H9 (cell line): ENCODE data around the gene TMPRSS11B. TPM values are rescaled to one million over a fixed set of nuclear protein-coding genes. Genes with fewer than 3 reads are reported as not detected.

Source experiments
- DNase-seq: peaks from one replicate; pipeline ENCODE4 v3.0.0-alpha.2; 2017
- H2AFZ ChIP-seq: one replicate; pipeline ENCODE4 v1.6.1; 2013; ENCODE audit warnings: mild to moderate bottlenecking, low read length, control low read depth, moderate library complexity
- H2AK5ac ChIP-seq: 2 replicates; pipeline ENCODE4 v1.6.1; 2013; ENCODE audit warnings: low read length, control low read depth, mixed read lengths; ENCODE audit not compliant: insufficient read length
- H2BK120ac ChIP-seq: one replicate; pipeline ENCODE4 v1.6.1; 2013; ENCODE audit warnings: low read depth, mild to moderate bottlenecking, low read length, control low read depth, inconsistent platforms; ENCODE audit not compliant: poor library complexity, severe bottlenecking
- H2BK12ac ChIP-seq: 2 replicates; pipeline ENCODE4 v1.6.1; 2013; ENCODE audit warnings: low read length, control low read depth, mixed read lengths, low read depth; ENCODE audit not compliant: insufficient read length
- H2BK15ac ChIP-seq: 2 replicates; pipeline ENCODE4 v1.6.1; 2013; ENCODE audit warnings: low read depth, low read length, control low read depth
- H2BK20ac ChIP-seq: one replicate; pipeline ENCODE4 v1.6.1; 2013; ENCODE audit warnings: low read depth, mild to moderate bottlenecking, low read length, control low read depth, inconsistent platforms; ENCODE audit not compliant: poor library complexity, severe bottlenecking
- H2BK5ac ChIP-seq: 2 replicates; pipeline ENCODE4 v1.6.1; 2013; ENCODE audit warnings: low read length, control low read depth, mixed read lengths; ENCODE audit not compliant: insufficient read length
- H3K14ac ChIP-seq: 2 replicates; pipeline ENCODE4 v1.6.1; 2013; ENCODE audit warnings: low read length, control low read depth; ENCODE audit not compliant: insufficient read depth
- H3K18ac ChIP-seq: 2 replicates; pipeline ENCODE4 v1.6.1; 2013; ENCODE audit warnings: low read depth, mild to moderate bottlenecking, mixed read lengths, low read length, control low read depth; ENCODE audit not compliant: insufficient read length
- H3K23ac ChIP-seq: 2 replicates; pipeline ENCODE4 v1.6.1; 2013; ENCODE audit warnings: low read length, control low read depth, mixed read lengths, low read depth; ENCODE audit not compliant: insufficient read length
- H3K23me2 ChIP-seq: 2 replicates; pipeline ENCODE4 v1.6.1; 2013; ENCODE audit warnings: low read depth, mild to moderate bottlenecking, mixed read lengths, low read length, control low read depth; ENCODE audit not compliant: insufficient read length, poor library complexity, severe bottlenecking
- H3K27ac ChIP-seq: 2 replicates; pipeline ENCODE4 v1.5.1; 2013; ENCODE audit warnings: low read length, control low read depth, mixed read lengths, low read depth; ENCODE audit not compliant: insufficient read length
- H3K27me3 ChIP-seq: 2 replicates; pipeline ENCODE4 v1.6.1; 2013; ENCODE audit warnings: low read length, control low read depth, inconsistent platforms; ENCODE audit not compliant: insufficient read depth
- H3K4ac ChIP-seq: 2 replicates; pipeline ENCODE4 v1.6.1; 2013; ENCODE audit warnings: low read depth, mild to moderate bottlenecking, control low read depth, inconsistent platforms, low read length, moderate library complexity
- H3K4me1 ChIP-seq: 2 replicates; pipeline ENCODE4 v1.6.1; 2013; ENCODE audit warnings: low read length, control low read depth, inconsistent platforms; ENCODE audit not compliant: insufficient read depth
- H3K4me2 ChIP-seq: 2 replicates; pipeline ENCODE4 v1.6.1; 2013; ENCODE audit warnings: low read length, control low read depth, mixed read lengths; ENCODE audit not compliant: insufficient read length, insufficient read depth
- H3K56ac ChIP-seq: 2 replicates; pipeline ENCODE4 v1.6.1; 2013; ENCODE audit warnings: low read depth, mild to moderate bottlenecking, mixed read lengths, low read length, control low read depth; ENCODE audit not compliant: insufficient read length
- H3K79me1 ChIP-seq: 2 replicates; pipeline ENCODE4 v1.6.1; 2013; ENCODE audit warnings: low read depth, mild to moderate bottlenecking, moderate library complexity, low read length, control low read depth, inconsistent platforms; ENCODE audit not compliant: insufficient read depth, poor library complexity, severe bottlenecking
- H3K79me2 ChIP-seq: 2 replicates; pipeline ENCODE4 v1.6.1; 2013; ENCODE audit warnings: low read length, control low read depth, inconsistent platforms; ENCODE audit not compliant: insufficient read depth
- H3K9ac ChIP-seq: 2 replicates; pipeline ENCODE4 v1.6.1; 2013; ENCODE audit warnings: low read length, control low read depth, mixed read lengths; ENCODE audit not compliant: insufficient read length; ENCODE audit errors: extremely low read depth
- H3K9me3 ChIP-seq: one replicate; pipeline ENCODE4 v1.6.1; 2013; ENCODE audit warnings: low read depth, low read length, inconsistent platforms; ENCODE audit not compliant: control insufficient read depth
- H3T11ph ChIP-seq: one replicate; pipeline ENCODE4 v1.6.1; 2013; ENCODE audit warnings: mild to moderate bottlenecking, low read length, control low read depth, inconsistent platforms
- H4K20me1 ChIP-seq: one replicate; pipeline ENCODE4 v1.6.1; 2013; ENCODE audit not compliant: control insufficient read depth, insufficient read length, insufficient read depth
- H4K5ac ChIP-seq: 2 replicates; pipeline ENCODE4 v1.6.1; 2013; ENCODE audit warnings: low read depth, mild to moderate bottlenecking, mixed read lengths, low read length, control low read depth; ENCODE audit not compliant: insufficient read length
- H4K8ac ChIP-seq: replicated peaks from 2 replicates; pipeline ENCODE4 v1.6.1; 2013; ENCODE audit warnings: low read length, control low read depth, mixed read lengths, low read depth; ENCODE audit not compliant: insufficient read length
- H4K91ac ChIP-seq: 2 replicates; pipeline ENCODE4 v1.6.1; 2013; ENCODE audit warnings: low read depth, mild to moderate bottlenecking, moderate library complexity, mixed read lengths, low read length, control low read depth; ENCODE audit not compliant: insufficient read length
- H3K27ac Mint-ChIP-seq, 3 experiments: 2 replicates in 2 of 3; 3 replicates in 1 of 3; pipeline ENCODE4 v1.8.0; 2020 to 2021; ENCODE audit warnings: mixed read lengths in 3 of 3, mild to moderate bottlenecking in 1 of 3, moderate library complexity in 1 of 3
- H3K27me3 Mint-ChIP-seq: 2 replicates; pipeline ENCODE4 v1.8.0; 2021; ENCODE audit warnings: low read depth, mild to moderate bottlenecking, moderate library complexity, mixed read lengths
- H3K36me3 Mint-ChIP-seq, 3 experiments: 2 replicates in 2 of 3; 3 replicates in 1 of 3; pipeline ENCODE4 v1.8.0; 2020 to 2021; ENCODE audit warnings: low read depth in 3 of 3, mixed read lengths in 3 of 3; ENCODE audit not compliant: insufficient read depth in 1 of 3
- H3K4me1 Mint-ChIP-seq, 2 experiments: 2 replicates each; pipeline ENCODE4 v1.8.0; 2020; ENCODE audit warnings: mixed read lengths in 2 of 2
- H3K4me3 Mint-ChIP-seq, 2 experiments: 2 replicates in 1 of 2; 3 replicates in 1 of 2; pipeline ENCODE4 v1.8.0; 2020 to 2021; ENCODE audit warnings: mild to moderate bottlenecking in 2 of 2, mixed read lengths in 2 of 2, moderate library complexity in 1 of 2
- H3K9me3 Mint-ChIP-seq, 2 experiments: 2 replicates in 1 of 2; 3 replicates in 1 of 2; pipeline ENCODE4 v1.8.0; 2020; ENCODE audit warnings: mild to moderate bottlenecking in 2 of 2, mixed read lengths in 2 of 2, moderate library complexity in 1 of 2
- WGBS: extraction: QIAGEN DNeasy Blood & Tissue Kit; methylation state at CpG from one replicate; pipeline ENCODE4 v1.1.7; 2013; ENCODE audit warnings: missing lambda C conversion rate, low lambda C conversion rate, mixed read lengths; ENCODE audit not compliant: insufficient read length; ENCODE audit errors: extremely low coverage; 5-methylcytosine and 5-hydroxymethylcytosine counted together
- long read RNA-seq: library from polyadenylated mRNA; unstranded; transcript quantifications from one replicate; pipeline ENCODE4 v2.0.0, GENCODE V29; 2020
- total RNA-seq: library from RNA; stranded (reverse); gene quantifications from 2 replicates; pipeline ENCODE4 v1.2.1, GENCODE V29; 2021
- TF ChIP-seq, protein P1 (sequence below): fragments of 200-600 bp; sonication (generic); conservative IDR thresholded peaks from 3 replicates; pipeline ENCODE4 v1.8.0; 2021; ENCODE audit warnings: antibody characterized with exemption, mild to moderate bottlenecking

Gene TMPRSS11B, protein sequence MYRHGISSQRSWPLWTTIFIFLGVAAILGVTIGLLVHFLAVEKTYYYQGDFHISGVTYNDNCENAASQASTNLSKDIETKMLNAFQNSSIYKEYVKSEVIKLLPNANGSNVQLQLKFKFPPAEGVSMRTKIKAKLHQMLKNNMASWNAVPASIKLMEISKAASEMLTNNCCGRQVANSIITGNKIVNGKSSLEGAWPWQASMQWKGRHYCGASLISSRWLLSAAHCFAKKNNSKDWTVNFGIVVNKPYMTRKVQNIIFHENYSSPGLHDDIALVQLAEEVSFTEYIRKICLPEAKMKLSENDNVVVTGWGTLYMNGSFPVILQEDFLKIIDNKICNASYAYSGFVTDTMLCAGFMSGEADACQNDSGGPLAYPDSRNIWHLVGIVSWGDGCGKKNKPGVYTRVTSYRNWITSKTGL
- not detected in 2 replicates for total RNA-seq
- long read RNA-seq: 0 reads

DNA sequence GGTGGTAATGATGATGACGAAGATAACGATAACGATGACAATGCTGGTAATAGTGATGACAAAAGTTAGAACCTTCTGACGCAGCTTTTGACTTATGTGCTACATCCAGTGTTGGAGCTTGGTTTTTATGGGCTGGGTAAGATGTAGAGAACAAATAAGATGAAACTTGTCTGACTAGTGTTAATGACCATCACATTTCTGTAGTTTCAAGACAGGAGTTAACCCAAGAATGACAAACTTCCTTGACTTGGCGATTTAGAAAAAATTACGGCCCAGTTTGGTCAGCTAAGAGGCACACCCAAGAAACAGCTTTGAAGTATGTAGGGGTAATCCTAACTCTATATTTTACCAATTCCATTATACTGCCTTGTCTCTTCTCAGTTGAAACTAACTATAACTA is at the start of gene TMPRSS11B:
Gene TMPRSS11B, minus strand, starts transcription at position 101 of the 400 bp plus-strand sequence. CDS start 136 bp downstream, outside the sequence.
- WGBS: no CpG with 5 or more reads among the region's 6 CpGs

More for the DNA sequence above, at the start of gene TMPRSS11B:
- no peak within 1 kb of the TSS for H3K27ac ChIP-seq
- H4K8ac ChIP-seq: no peak within 1 kb of the TSS
- H3K23me2 ChIP-seq: no peaks in the 10 kb centered on the region
- H3K56ac ChIP-seq: no peak within 1 kb of the TSS
- no peak within 1 kb of the TSS for H2AK5ac ChIP-seq
- Mint-ChIP-seq H3K36me3 (no peaks in the 10 kb centered on the region), H3K27me3 (no peaks in the 10 kb centered on the region), H3K4me1 (no peaks in the 10 kb centered on the region), H3K4me3 (no peak within 1 kb of the TSS), H3K9me3 (no peaks in the 10 kb centered on the region), H3K27ac (no peak within 1 kb of the TSS)
- H2BK12ac ChIP-seq: no peak within 1 kb of the TSS
- no peak within 1 kb of the TSS for H2BK120ac ChIP-seq
- no peaks in the 10 kb centered on the region for H3K79me2 ChIP-seq
- no peaks in the 10 kb centered on the region for H3K4me1 ChIP-seq
- H3K27me3 ChIP-seq: no peaks in the 10 kb centered on the region
- no peak within 1 kb of the TSS for H3T11ph ChIP-seq
- no peak within 1 kb of the TSS for H2BK20ac ChIP-seq
- no peak within 1 kb of the TSS for H3K14ac ChIP-seq
- no peaks in the 10 kb centered on the region for H4K20me1 ChIP-seq
- H2BK5ac ChIP-seq: no peak within 1 kb of the TSS
- no peak within 1 kb of the TSS for H3K4me2 ChIP-seq
- no peak within 1 kb of the TSS for H3K18ac ChIP-seq
- H2BK15ac ChIP-seq: no peak within 1 kb of the TSS
- no peak within 1 kb of the TSS for H3K4ac ChIP-seq
- TF ChIP-seq, protein P1, sequence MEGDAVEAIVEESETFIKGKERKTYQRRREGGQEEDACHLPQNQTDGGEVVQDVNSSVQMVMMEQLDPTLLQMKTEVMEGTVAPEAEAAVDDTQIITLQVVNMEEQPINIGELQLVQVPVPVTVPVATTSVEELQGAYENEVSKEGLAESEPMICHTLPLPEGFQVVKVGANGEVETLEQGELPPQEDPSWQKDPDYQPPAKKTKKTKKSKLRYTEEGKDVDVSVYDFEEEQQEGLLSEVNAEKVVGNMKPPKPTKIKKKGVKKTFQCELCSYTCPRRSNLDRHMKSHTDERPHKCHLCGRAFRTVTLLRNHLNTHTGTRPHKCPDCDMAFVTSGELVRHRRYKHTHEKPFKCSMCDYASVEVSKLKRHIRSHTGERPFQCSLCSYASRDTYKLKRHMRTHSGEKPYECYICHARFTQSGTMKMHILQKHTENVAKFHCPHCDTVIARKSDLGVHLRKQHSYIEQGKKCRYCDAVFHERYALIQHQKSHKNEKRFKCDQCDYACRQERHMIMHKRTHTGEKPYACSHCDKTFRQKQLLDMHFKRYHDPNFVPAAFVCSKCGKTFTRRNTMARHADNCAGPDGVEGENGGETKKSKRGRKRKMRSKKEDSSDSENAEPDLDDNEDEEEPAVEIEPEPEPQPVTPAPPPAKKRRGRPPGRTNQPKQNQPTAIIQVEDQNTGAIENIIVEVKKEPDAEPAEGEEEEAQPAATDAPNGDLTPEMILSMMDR: no peak
- no peaks in the 10 kb centered on the region for H3K9me3 ChIP-seq
- no peak within 1 kb of the TSS for H4K91ac ChIP-seq
- no peaks in the 10 kb centered on the region for H3K79me1 ChIP-seq
- no peak within 1 kb of the TSS for H2AFZ ChIP-seq
- DNase-seq: no peak
- no peak within 1 kb of the TSS for H3K23ac ChIP-seq
- H4K5ac ChIP-seq: no peak within 1 kb of the TSS
- H3K9ac ChIP-seq: no peak within 1 kb of the TSS
